GM19324 (cell line): ENCODE results near the gene GCN1.

ENCODE experiments used
- ATAC-seq: cut with Tn5 transposase; IDR thresholded peaks from one replicate; pipeline ENCODE4 v1.9.1; 2021; ENCODE audit warnings: mild to moderate bottlenecking, moderate library complexity; ENCODE audit not compliant: unreplicated experiment, low FRiP score

The GCN1 gene

GRCh38 chr12:120156315-120157259 is 37.9 kb downstream of the GCN1 start:
- ATAC-seq: no peak

- no peak for ATAC-seq
Measured at GRCh38 chr12:120155072-120155471, 39.4 kb downstream of the GCN1 start.

- ATAC-seq: no peak
Measured at GRCh38 chr12:120150919-120151525, 43.5 kb downstream of the GCN1 start.

GRCh38 chr12:120148011-120148410 is 46.5 kb downstream of the GCN1 start:
- ATAC-seq: no peak

- ATAC-seq: no peak
Measured at GRCh38 chr12:120145164-120145563, 49.4 kb downstream of the GCN1 start.

- no peak for ATAC-seq
Measured at GRCh38 chr12:120144215-120144614, 50.3 kb downstream of the GCN1 start.

- no peak for ATAC-seq
Measured at GRCh38 chr12:120142231-120142877, 52.2 kb downstream of the GCN1 start.

GRCh38 chr12:120141336-120141735 is 53.2 kb downstream of the GCN1 start:
- no peak for ATAC-seq

- ATAC-seq: no peak
Measured at GRCh38 chr12:120140603-120141002, 53.9 kb downstream of the GCN1 start.

- no peak for ATAC-seq
Measured at GRCh38 chr12:120139958-120140357, 54.6 kb downstream of the GCN1 start.

GRCh38 chr12:120138366-120138765 is 56.1 kb downstream of the GCN1 start:
- no peak for ATAC-seq

GRCh38 chr12:120137833-120138232 is 56.7 kb downstream of the GCN1 start:
- no peak for ATAC-seq

- ATAC-seq: no peak
Measured at GRCh38 chr12:120136093-120136770, 58.3 kb downstream of the GCN1 start.

- ATAC-seq: no peak
Measured at GRCh38 chr12:120134307-120134980, 60.1 kb downstream of the GCN1 start.

GRCh38 chr12:120132863-120133385 is 61.6 kb downstream of the GCN1 start:
- peak; percentile 88 for ATAC-seq

GRCh38 chr12:120132054-120132836 is 62.3 kb downstream of the GCN1 start:
- peak; percentile 2 for ATAC-seq

- ATAC-seq: no peak
Measured at GRCh38 chr12:120131116-120131515, 63.4 kb downstream of the GCN1 start.

- no peak for ATAC-seq
Measured at GRCh38 chr12:120130011-120130410, 64.5 kb downstream of the GCN1 start.

- no peak for ATAC-seq
Measured at GRCh38 chr12:120126635-120127005, 67.9 kb downstream of the GCN1 start.
